ENCODE data around the gene PDGFA.

PDGFA gene

DNA sequence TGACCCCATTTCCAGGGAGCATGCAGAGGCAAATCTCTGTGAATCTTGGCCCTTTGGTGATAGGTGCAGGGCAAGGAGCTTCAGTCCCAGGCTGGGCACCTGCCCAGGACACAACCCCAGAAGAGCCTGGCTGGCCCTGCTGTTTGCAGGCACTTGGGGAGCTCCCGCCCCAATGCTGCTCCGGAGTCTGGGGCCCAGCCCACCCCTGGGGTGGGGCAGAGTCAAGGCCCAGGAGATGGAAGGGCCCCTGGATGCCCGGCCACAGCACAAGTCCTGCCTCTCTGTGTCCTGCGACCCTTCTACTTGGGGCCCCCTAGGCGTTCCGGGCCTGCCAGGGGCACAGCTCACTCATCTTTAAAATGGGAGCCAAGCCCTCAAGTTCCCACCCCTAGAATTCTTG is 24.7 kb downstream of the PDGFA start:
- Histone ChIP-seq H3K4me3 (ENCODE audit: low read depth, low read length) (no peak overlapping the region), H3K4me1 (ENCODE audit: control insufficient read depth, insufficient read depth, low read length) (peaks cover 2% of the 10 kb centered on the region), H3K27me3 (ENCODE audit: control insufficient read depth, insufficient read depth, low read length) (no peaks in the 10 kb centered on the region), H3K9ac (ENCODE audit: low read depth, low read length) (no peak overlapping the region), H3K36me3 (ENCODE audit: control insufficient read depth, insufficient read depth, low read length) (peaks cover 3% of the 10 kb centered on the region), H3K9me3 (ENCODE audit: control insufficient read depth, insufficient read depth, low read length) (no peaks in the 10 kb centered on the region)

GRCh38 chr7:494259-494687 is 25.4 kb downstream of the PDGFA start:
- Histone ChIP-seq H3K9ac (ENCODE audit: low read depth, low read length) (no peak overlapping the region), H3K9me3 (ENCODE audit: control insufficient read depth, insufficient read depth, low read length) (no peaks in the 10 kb centered on the region), H3K36me3 (ENCODE audit: control insufficient read depth, insufficient read depth, low read length) (no peaks in the 10 kb centered on the region), H3K4me1 (ENCODE audit: control insufficient read depth, insufficient read depth, low read length) (peaks cover 2% of the 10 kb centered on the region), H3K4me3 (ENCODE audit: low read depth, low read length) (no peak overlapping the region), H3K27me3 (ENCODE audit: control insufficient read depth, insufficient read depth, low read length) (no peaks in the 10 kb centered on the region)

- no peaks in the 10 kb centered on the region for H3K36me3 ChIP-seq (ENCODE audit: control insufficient read depth, insufficient read depth, low read length)
- H3K4me3 ChIP-seq (ENCODE audit: low read depth, low read length) = no peak overlapping the region
- H3K9ac ChIP-seq (ENCODE audit: low read depth, low read length) = no peak overlapping the region
- H3K9me3 ChIP-seq (ENCODE audit: control insufficient read depth, insufficient read depth, low read length) = no peaks in the 10 kb centered on the region
- peaks cover 2% of the 10 kb centered on the region for H3K4me1 ChIP-seq (ENCODE audit: control insufficient read depth, insufficient read depth, low read length)
- no peaks in the 10 kb centered on the region for H3K27me3 ChIP-seq (ENCODE audit: control insufficient read depth, insufficient read depth, low read length)
Observed at GRCh38 chr7:493661-494251, 25.9 kb downstream of the PDGFA start.

- H3K9me3 ChIP-seq (ENCODE audit: control insufficient read depth, insufficient read depth, low read length) = no peaks in the 10 kb centered on the region
- no peaks in the 10 kb centered on the region for H3K36me3 ChIP-seq (ENCODE audit: control insufficient read depth, insufficient read depth, low read length)
- no peak overlapping the region for H3K9ac ChIP-seq (ENCODE audit: low read depth, low read length)
- no peak overlapping the region for H3K4me3 ChIP-seq (ENCODE audit: low read depth, low read length)
- no peaks in the 10 kb centered on the region for H3K27me3 ChIP-seq (ENCODE audit: control insufficient read depth, insufficient read depth, low read length)
- H3K4me1 ChIP-seq (ENCODE audit: control insufficient read depth, insufficient read depth, low read length) = peaks cover 2% of the 10 kb centered on the region
Observed at GRCh38 chr7:492714-493065, 27.0 kb downstream of the PDGFA start.

DNA sequence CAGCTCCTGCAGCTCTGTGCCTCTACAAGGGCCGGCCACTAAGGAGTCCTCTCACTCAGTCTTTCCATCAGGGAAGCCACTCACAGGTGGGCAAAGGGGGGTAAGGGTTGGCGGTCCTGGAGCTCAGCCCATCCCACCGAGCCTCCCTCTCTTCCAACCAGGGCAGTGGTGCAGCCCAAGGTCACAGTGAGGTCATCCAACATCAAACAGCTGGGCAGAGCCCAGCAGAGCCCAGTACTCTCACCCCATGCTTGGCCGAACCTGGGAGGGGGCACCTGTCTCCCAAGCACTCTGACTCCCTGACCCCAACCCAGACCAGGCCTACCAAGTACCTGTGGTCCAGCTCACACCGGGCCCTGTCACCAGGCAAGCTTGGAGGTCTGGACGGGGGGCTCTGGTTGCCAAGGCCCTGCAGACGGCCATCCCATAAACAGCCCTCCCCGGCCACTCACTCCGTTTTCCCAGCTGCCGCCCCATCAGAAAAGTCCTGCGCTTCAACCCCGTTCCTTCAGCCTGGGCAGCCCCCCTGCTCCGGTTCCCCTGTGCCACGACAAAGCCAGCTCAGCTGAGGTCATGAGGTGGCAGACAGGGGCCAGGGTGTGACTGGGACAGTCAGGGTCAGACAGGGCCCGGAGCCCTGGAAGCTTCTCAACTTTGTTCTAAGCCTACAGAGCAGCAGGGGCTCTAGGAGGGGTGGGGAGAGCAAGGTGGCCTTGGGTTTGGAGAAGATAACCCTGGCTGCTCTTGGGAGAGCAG is 27.5 kb downstream of the PDGFA start:
- no peak overlapping the region for H3K9ac ChIP-seq (ENCODE audit: low read depth, low read length)

GRCh38 chr7:491292-491957 is 28.2 kb downstream of the PDGFA start:
- Histone ChIP-seq H3K4me3 (ENCODE audit: low read depth, low read length) (no peak overlapping the region), H3K9me3 (ENCODE audit: control insufficient read depth, insufficient read depth, low read length) (no peaks in the 10 kb centered on the region), H3K4me1 (ENCODE audit: control insufficient read depth, insufficient read depth, low read length) (peaks cover 2% of the 10 kb centered on the region), H3K9ac (ENCODE audit: low read depth, low read length) (no peak overlapping the region), H3K36me3 (ENCODE audit: control insufficient read depth, insufficient read depth, low read length) (no peaks in the 10 kb centered on the region), H3K27me3 (ENCODE audit: control insufficient read depth, insufficient read depth, low read length) (no peaks in the 10 kb centered on the region)

More for the DNA sequence above, 27.5 kb downstream of the PDGFA start:
- no peak overlapping the region for H3K4me3 ChIP-seq (ENCODE audit: low read depth, low read length)
- no peaks in the 10 kb centered on the region for H3K9me3 ChIP-seq (ENCODE audit: control insufficient read depth, insufficient read depth, low read length)
- H3K27me3 ChIP-seq (ENCODE audit: control insufficient read depth, insufficient read depth, low read length) = no peaks in the 10 kb centered on the region
- H3K4me1 ChIP-seq (ENCODE audit: control insufficient read depth, insufficient read depth, low read length) = peaks cover 2% of the 10 kb centered on the region
- H3K36me3 ChIP-seq (ENCODE audit: control insufficient read depth, insufficient read depth, low read length) = no peaks in the 10 kb centered on the region

- H3K27me3 ChIP-seq (ENCODE audit: control insufficient read depth, insufficient read depth, low read length) = no peaks in the 10 kb centered on the region
- no peak overlapping the region for H3K4me3 ChIP-seq (ENCODE audit: low read depth, low read length)
- peaks cover 2% of the 10 kb centered on the region for H3K4me1 ChIP-seq (ENCODE audit: control insufficient read depth, insufficient read depth, low read length)
- no peaks in the 10 kb centered on the region for H3K9me3 ChIP-seq (ENCODE audit: control insufficient read depth, insufficient read depth, low read length)
- H3K36me3 ChIP-seq (ENCODE audit: control insufficient read depth, insufficient read depth, low read length) = no peaks in the 10 kb centered on the region
- no peak overlapping the region for H3K9ac ChIP-seq (ENCODE audit: low read depth, low read length)
Observed at GRCh38 chr7:490461-491291, 29.0 kb downstream of the PDGFA start.

- Histone ChIP-seq H3K9ac (ENCODE audit: low read depth, low read length) (no peak overlapping the region), H3K36me3 (ENCODE audit: control insufficient read depth, insufficient read depth, low read length) (no peaks in the 10 kb centered on the region), H3K27me3 (ENCODE audit: control insufficient read depth, insufficient read depth, low read length) (no peaks in the 10 kb centered on the region), H3K4me3 (ENCODE audit: low read depth, low read length) (no peak overlapping the region), H3K9me3 (ENCODE audit: control insufficient read depth, insufficient read depth, low read length) (no peaks in the 10 kb centered on the region), H3K4me1 (ENCODE audit: control insufficient read depth, insufficient read depth, low read length) (peaks cover 2% of the 10 kb centered on the region)
Observed at GRCh38 chr7:489876-490275, 29.8 kb downstream of the PDGFA start.

DNA sequence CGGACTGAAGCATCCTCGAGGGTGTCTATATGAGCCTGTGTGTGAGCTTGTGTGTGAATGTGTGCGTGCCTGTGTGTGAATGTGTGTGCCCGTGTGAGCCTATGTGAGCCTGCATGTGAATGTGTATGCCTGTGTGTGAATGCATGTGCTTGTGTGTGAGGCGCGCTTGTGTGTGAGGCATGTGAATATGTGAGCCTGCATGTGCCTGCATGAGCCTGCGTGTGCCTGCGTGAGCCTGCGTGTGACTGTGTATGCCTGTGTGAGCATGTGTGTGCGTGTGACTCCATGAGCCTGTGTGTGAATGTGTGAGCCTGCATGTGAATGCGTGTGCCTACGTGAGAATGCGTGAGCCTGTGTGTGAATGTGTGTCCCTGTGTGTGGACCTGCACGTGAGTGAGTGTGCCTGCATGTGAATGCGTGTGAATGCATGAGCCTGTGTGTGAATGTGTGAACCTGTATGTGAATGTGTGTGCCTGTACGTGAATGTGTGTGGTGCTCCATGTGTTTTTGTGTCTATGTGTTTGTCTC is 33.4 kb downstream of the PDGFA start:
- Histone ChIP-seq H3K4me1 (ENCODE audit: control insufficient read depth, insufficient read depth, low read length) (peaks cover 2% of the 10 kb centered on the region), H3K4me3 (ENCODE audit: low read depth, low read length) (no peak overlapping the region), H3K36me3 (ENCODE audit: control insufficient read depth, insufficient read depth, low read length) (no peaks in the 10 kb centered on the region), H3K9ac (ENCODE audit: low read depth, low read length) (no peak overlapping the region), H3K27me3 (ENCODE audit: control insufficient read depth, insufficient read depth, low read length) (no peaks in the 10 kb centered on the region), H3K9me3 (ENCODE audit: control insufficient read depth, insufficient read depth, low read length) (no peaks in the 10 kb centered on the region)

- no peak overlapping the region for H3K9ac ChIP-seq (ENCODE audit: low read depth, low read length)
- no peaks in the 10 kb centered on the region for H3K27me3 ChIP-seq (ENCODE audit: control insufficient read depth, insufficient read depth, low read length)
- peaks cover 2% of the 10 kb centered on the region for H3K4me1 ChIP-seq (ENCODE audit: control insufficient read depth, insufficient read depth, low read length)
- H3K9me3 ChIP-seq (ENCODE audit: control insufficient read depth, insufficient read depth, low read length) = no peaks in the 10 kb centered on the region
- no peak overlapping the region for H3K4me3 ChIP-seq (ENCODE audit: low read depth, low read length)
- H3K36me3 ChIP-seq (ENCODE audit: control insufficient read depth, insufficient read depth, low read length) = no peaks in the 10 kb centered on the region
Observed at GRCh38 chr7:485188-486081, 34.2 kb downstream of the PDGFA start.

Data from iPS-15b (cell line).